B cell (primary cell): ENCODE results near the gene CNTNAP2. TPM values are rescaled to one million over a fixed set of nuclear protein-coding genes. Genes with fewer than 3 reads are reported as not detected.

Experiments used
- ATAC-seq: fragments of 200-7000 bp; cut with Tn5 transposase; one replicate; pipeline ENCODE4 v1.10.0; 2021; ENCODE audit warnings: low read depth, mild to moderate bottlenecking, moderate number of reproducible peaks, moderate library complexity
- CTCF ChIA-PET: fragments of 350-600 bp; sonication (Branson Sonifier 250); formaldehyde crosslinking; loops from one replicate; lab custom pipeline; 2021; ENCODE audit warnings: antibody characterized with exemption, inconsistent platforms; lab: Charles Lee
- POLR2A ChIA-PET: fragments of 350-600 bp; sonication (Branson Sonifier 250); formaldehyde crosslinking; loops from one replicate; lab custom pipeline; 2021; ENCODE audit warnings: antibody characterized with exemption; lab: Charles Lee
- DNase-seq: peaks from one replicate; pipeline ENCODE4 v3.0.0; 2013
- H2AFZ ChIP-seq: 2 replicates; pipeline ENCODE4 v1.6.1; 2012; ENCODE audit warnings: mild to moderate bottlenecking, low read depth, low read length; ENCODE audit not compliant: insufficient read depth, poor library complexity, severe bottlenecking
- H3K27ac ChIP-seq, 2 donors: 1 replicate in 1 of 2; 2 replicates in 1 of 2; pipeline ENCODE4 v1.5.1; 2012 to 2013; ENCODE audit warnings: low read length in 2 of 2, mild to moderate bottlenecking in 2 of 2, moderate library complexity in 1 of 2
- H3K27me3 ChIP-seq, 4 experiments: fragments of 200-600 bp in 1 of 4; sonication (generic) in 1 of 4; replicated peaks in 1 of 4; 1 replicate in 2 of 4; 2 replicates in 2 of 4; pipeline versions ENCODE4 v1.6.1 to v1.7.0; 2013 to 2016; ENCODE audit warnings: low read length in 3 of 4, mild to moderate bottlenecking in 2 of 4, mixed read lengths in 1 of 4, moderate library complexity in 1 of 4; ENCODE audit not compliant: insufficient read depth in 4 of 4, control insufficient read depth in 3 of 4; ENCODE audit errors: control extremely low read depth in 1 of 4
- H3K36me3 ChIP-seq, 2 experiments: replicated peaks in 1 of 2; 1 replicate in 1 of 2; 2 replicates in 1 of 2; pipeline versions ENCODE4 v1.6.1 to v1.7.1; 2013; ENCODE audit warnings: low read length in 1 of 2; ENCODE audit not compliant: insufficient read depth in 2 of 2, control insufficient read depth in 1 of 2; ENCODE audit errors: control extremely low read depth in 1 of 2, extremely low read depth in 1 of 2
- H3K4me1 ChIP-seq, 2 donors: fragments of 200-600 bp in 1 of 2; sonication (generic) in 1 of 2; 1 replicate in 1 of 2; 2 replicates in 1 of 2; pipeline versions ENCODE4 v1.5.1 to v1.6.1; 2013 to 2017; ENCODE audit warnings: low read length in 2 of 2; ENCODE audit not compliant: control insufficient read depth in 2 of 2, insufficient read depth in 2 of 2
- H3K4me2 ChIP-seq: replicated peaks from 2 replicates; pipeline ENCODE3; 2012; ENCODE audit warnings: mild to moderate bottlenecking, low read depth, low read length; ENCODE audit not compliant: poor library complexity, severe bottlenecking
- H3K4me3 ChIP-seq, 5 experiments: fragments of 200-600 bp in 1 of 5; sonication (generic) in 1 of 5; 1 replicate in 3 of 5; 2 replicates in 2 of 5; pipeline versions ENCODE4 v1.5.1 to v1.7.0; 2011 to 2016; ENCODE audit warnings: low read length in 4 of 5, mild to moderate bottlenecking in 4 of 5, low read depth in 2 of 5, control low read depth in 1 of 5, moderate library complexity in 1 of 5; ENCODE audit not compliant: insufficient read depth in 1 of 5; ENCODE audit errors: control extremely low read depth in 1 of 5, extremely low read depth in 1 of 5
- H3K79me2 ChIP-seq: fragments of 200-600 bp; sonication (generic); one replicate; pipeline ENCODE4 v1.6.0; 2016; ENCODE audit warnings: low read length; ENCODE audit not compliant: control insufficient read depth, insufficient read depth
- H3K9ac ChIP-seq: fragments of 200-600 bp; sonication (generic); 2 replicates; pipeline ENCODE4 v1.6.1; 2017; ENCODE audit warnings: mild to moderate bottlenecking, low read length, moderate library complexity
- H3K9me3 ChIP-seq, 3 donors: one replicate each; pipeline versions ENCODE4 v1.6.1 to v1.7.1; 2013; ENCODE audit warnings: low read length in 2 of 3; ENCODE audit not compliant: control insufficient read depth in 2 of 3, insufficient read depth in 1 of 3; ENCODE audit errors: control extremely low read depth in 1 of 3
- H4K20me1 ChIP-seq: 2 replicates; pipeline ENCODE4 v1.6.0; 2012; ENCODE audit warnings: mild to moderate bottlenecking, low read length; ENCODE audit not compliant: insufficient read depth, control insufficient read depth, poor library complexity, severe bottlenecking
- H3K27ac Mint-ChIP-seq: one replicate; pipeline ENCODE4 v1.8.0; 2021; ENCODE audit warnings: mixed read lengths
- H3K27me3 Mint-ChIP-seq: one replicate; pipeline ENCODE4 v1.8.0; 2021; ENCODE audit warnings: mixed read lengths
- H3K4me1 Mint-ChIP-seq: one replicate; pipeline ENCODE4 v1.8.0; 2021; ENCODE audit warnings: mixed read lengths
- H3K4me3 Mint-ChIP-seq: one replicate; pipeline ENCODE4 v1.8.0; 2021; ENCODE audit warnings: mixed read lengths
- H3K9me3 Mint-ChIP-seq: one replicate; pipeline ENCODE4 v1.8.0; 2022; ENCODE audit warnings: mixed read lengths; ENCODE audit not compliant: insufficient read depth
- EZH2 ChIP-seq: IDR thresholded peaks from 2 replicates; pipeline ENCODE4 v1.6.1; 2012; ENCODE audit warnings: borderline replicate concordance, low read depth, mild to moderate bottlenecking, moderate library complexity, low read length; ENCODE audit not compliant: insufficient read depth, poor library complexity, severe bottlenecking
- WGBS: methylation state at CpG from one replicate; pipeline ENCODE4 v1.1.5; 2013; ENCODE audit warnings: missing lambda C conversion rate; ENCODE audit not compliant: insufficient coverage; 5-methylcytosine and 5-hydroxymethylcytosine counted together
- intact Hi-C: fragments of 100-400 bp; cut with micrococcal nuclease; formaldehyde crosslinking; loops from one replicate; pipeline ENCODE4 v1.10.0; 2022
- polyA plus RNA-seq: library from polyadenylated mRNA; depleted of rRNA; stranded (reverse); fragments of >200 nt; gene quantifications from 2 replicates; pipeline ENCODE4 v1.2.3, GENCODE V29; 2012
- total RNA-seq, 2 donors: library from RNA; stranded (reverse); fragments of 120-200 nt in 1 of 2; gene quantifications; 1 replicate in 1 of 2; 2 replicates in 1 of 2; pipeline versions ENCODE4 v1.2.3 to v1.2.4, GENCODE V29; 2013 to 2022
- TF ChIP-seq, protein P1 (sequence below): fragments of 200-600 bp; IDR thresholded peaks from one replicate; pipeline ENCODE4 v1.8.0; 2022; ENCODE audit warnings: antibody characterized with exemption, mild to moderate bottlenecking

CNTNAP2 gene
- total and polyA plus RNA-seq, 2 donors (not counting 1 experiment from before 2014, with no cell fraction given): 7.4 to 16.6 TPM

DNA sequence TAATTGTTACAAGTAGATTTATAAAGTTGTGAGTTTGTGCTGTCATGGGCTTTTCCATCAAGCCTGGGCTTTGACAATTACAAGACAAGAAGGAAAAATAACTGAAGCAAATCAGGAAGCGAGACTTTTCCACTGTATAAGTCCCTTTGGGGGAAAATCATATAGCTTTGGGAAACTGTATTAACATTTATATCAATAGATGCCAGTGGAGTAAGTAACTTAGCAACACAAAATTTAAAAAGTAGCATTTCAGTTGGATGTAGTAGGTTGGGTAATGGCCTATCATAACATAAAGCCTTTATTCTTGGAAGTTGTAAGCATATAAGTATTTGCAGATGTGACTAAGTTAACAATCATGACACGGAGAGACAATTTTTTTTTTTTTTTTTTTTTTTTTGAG is 931.1 kb downstream of the CNTNAP2 start:
- Mint-ChIP-seq H3K27me3 (no peaks in the 10 kb centered on the region), H3K27ac (no peak overlapping the region), H3K4me1 (no peaks in the 10 kb centered on the region), H3K4me3 (no peak overlapping the region), H3K9me3 (no peaks in the 10 kb centered on the region)
- no peaks in the 10 kb centered on the region for H3K36me3 ChIP-seq
- H4K20me1 ChIP-seq: no peaks in the 10 kb centered on the region
- DNase-seq (no peak), ATAC-seq (no peak)
- no peak overlapping the region for H3K4me2 ChIP-seq
- H3K9ac ChIP-seq: no peak overlapping the region
- H3K9me3 ChIP-seq: peaks cover 0 to 2% (median 0%) of the 10 kb centered on the region in 3 donors
- no peaks in the 10 kb centered on the region for H3K27me3 ChIP-seq
- H3K27ac ChIP-seq: no peak overlapping the region
- CTCF ChIA-PET: no interaction called here
- intact Hi-C loops: no loop called here
- POLR2A ChIA-PET: no interaction called here
- H3K4me3 ChIP-seq: no peak overlapping the region
- WGBS: 100% methylated on average over 1 of the region's 2 CpGs
- no peaks in the 10 kb centered on the region for H3K79me2 ChIP-seq
- H3K4me1 ChIP-seq: no peaks in the 10 kb centered on the region
- TF ChIP-seq, protein P1, sequence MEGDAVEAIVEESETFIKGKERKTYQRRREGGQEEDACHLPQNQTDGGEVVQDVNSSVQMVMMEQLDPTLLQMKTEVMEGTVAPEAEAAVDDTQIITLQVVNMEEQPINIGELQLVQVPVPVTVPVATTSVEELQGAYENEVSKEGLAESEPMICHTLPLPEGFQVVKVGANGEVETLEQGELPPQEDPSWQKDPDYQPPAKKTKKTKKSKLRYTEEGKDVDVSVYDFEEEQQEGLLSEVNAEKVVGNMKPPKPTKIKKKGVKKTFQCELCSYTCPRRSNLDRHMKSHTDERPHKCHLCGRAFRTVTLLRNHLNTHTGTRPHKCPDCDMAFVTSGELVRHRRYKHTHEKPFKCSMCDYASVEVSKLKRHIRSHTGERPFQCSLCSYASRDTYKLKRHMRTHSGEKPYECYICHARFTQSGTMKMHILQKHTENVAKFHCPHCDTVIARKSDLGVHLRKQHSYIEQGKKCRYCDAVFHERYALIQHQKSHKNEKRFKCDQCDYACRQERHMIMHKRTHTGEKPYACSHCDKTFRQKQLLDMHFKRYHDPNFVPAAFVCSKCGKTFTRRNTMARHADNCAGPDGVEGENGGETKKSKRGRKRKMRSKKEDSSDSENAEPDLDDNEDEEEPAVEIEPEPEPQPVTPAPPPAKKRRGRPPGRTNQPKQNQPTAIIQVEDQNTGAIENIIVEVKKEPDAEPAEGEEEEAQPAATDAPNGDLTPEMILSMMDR: no peak
- no peak for TF ChIP-seq EZH2
- no peak overlapping the region for H2AFZ ChIP-seq

DNA sequence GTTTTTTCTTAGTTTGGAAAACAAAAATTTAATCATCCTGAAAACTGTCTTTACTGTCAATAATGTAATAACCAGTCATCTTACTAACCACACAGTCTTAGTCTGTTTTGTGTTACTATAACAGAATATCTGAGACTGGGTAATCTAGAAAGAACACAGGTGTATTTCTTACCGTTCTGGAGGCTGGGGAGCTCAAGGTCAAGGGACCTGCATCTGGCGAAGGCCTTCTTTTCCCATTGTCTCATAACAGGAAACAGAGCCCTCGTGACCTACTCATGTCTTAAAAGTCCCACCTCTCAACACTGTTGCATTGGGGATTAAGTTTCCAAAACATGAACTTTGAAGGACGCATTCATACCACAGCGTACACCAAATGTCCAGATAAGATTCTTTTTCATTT is 932.3 kb downstream of the CNTNAP2 start:
- intact Hi-C loops: no loop called here
- H3K9ac ChIP-seq: no peak overlapping the region
- H3K27ac ChIP-seq: no peak overlapping the region
- no peak for ATAC-seq
- no peak overlapping the region for H3K4me3 ChIP-seq
- Mint-ChIP-seq H3K27me3 (no peaks in the 10 kb centered on the region), H3K4me1 (no peaks in the 10 kb centered on the region), H3K9me3 (no peaks in the 10 kb centered on the region), H3K4me3 (no peak overlapping the region), H3K27ac (no peak overlapping the region)
- no peaks in the 10 kb centered on the region for H3K27me3 ChIP-seq
- H3K36me3 ChIP-seq: no peaks in the 10 kb centered on the region
- no peak for DNase-seq
- H4K20me1 ChIP-seq: no peaks in the 10 kb centered on the region
- H3K4me2 ChIP-seq: no peak overlapping the region
- ChIA-PET CTCF (no interaction called here), POLR2A (no interaction called here)
- H3K4me1 ChIP-seq: no peaks in the 10 kb centered on the region
- no peak overlapping the region for H2AFZ ChIP-seq
- WGBS: 88% methylated on average over 2 of the region's 5 CpGs
- peaks cover 0 to 2% (median 0%) of the 10 kb centered on the region in 3 donors for H3K9me3 ChIP-seq
- H3K79me2 ChIP-seq: no peaks in the 10 kb centered on the region
- TF ChIP-seq, protein P1: no peak
- no peak for TF ChIP-seq EZH2
